Activated CD4-positive, CD25-positive, alpha-beta regulatory T cell treated with anti-CD3 and anti-CD28 coated beads, Interleukin-2, amount 50 U/mL, for 24 hours (primary cell): Measurements from ENCODE around the gene TTLL6.
"Not testable (repeated sequence)": the region's sequence is repeated elsewhere in the genome, so short reads cannot be mapped to it uniquely, and the experiment has no call there.

Experiments
- ATAC-seq, 2 donors: fragments of 150-1000 bp; cut with Tn5 transposase; one replicate each; pipeline ENCODE4 v1.10.0; 2021; ENCODE audit warnings: mild to moderate bottlenecking in 1 of 2, moderate library complexity in 1 of 2

Gene TTLL6

DNA sequence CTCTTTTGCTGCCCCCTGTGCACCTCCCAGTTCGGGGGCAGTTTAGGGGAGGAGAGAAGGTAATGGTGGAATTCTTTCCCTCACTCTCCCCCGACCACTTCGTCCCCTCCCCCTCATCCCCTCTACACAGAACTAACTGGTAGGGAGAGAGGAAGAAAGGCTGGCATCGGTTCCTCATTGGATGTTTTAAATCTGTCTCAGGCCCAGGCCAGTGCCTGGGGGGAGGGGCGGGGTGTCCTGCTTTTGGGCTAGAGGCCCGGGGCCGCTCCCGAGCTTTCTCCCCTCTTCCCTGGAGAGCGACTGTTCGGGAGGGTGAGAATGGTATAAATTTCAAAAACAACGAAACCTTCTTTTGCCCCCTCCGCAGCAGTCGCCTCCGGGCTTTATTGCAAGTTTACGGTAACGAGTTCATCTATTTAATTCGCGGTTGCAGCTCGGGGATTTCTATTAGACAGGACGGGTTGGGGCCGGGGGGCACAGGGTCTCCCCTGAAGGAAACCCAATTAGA is 94.1 kb downstream of the TTLL6 start, which contains the start of gene PRAC2:
PRAC2 (plus strand) TSS at position 271 of the 508 bp plus-strand sequence. CDS start 1,226 bp downstream, outside the sequence.
- ATAC-seq: no peak

DNA sequence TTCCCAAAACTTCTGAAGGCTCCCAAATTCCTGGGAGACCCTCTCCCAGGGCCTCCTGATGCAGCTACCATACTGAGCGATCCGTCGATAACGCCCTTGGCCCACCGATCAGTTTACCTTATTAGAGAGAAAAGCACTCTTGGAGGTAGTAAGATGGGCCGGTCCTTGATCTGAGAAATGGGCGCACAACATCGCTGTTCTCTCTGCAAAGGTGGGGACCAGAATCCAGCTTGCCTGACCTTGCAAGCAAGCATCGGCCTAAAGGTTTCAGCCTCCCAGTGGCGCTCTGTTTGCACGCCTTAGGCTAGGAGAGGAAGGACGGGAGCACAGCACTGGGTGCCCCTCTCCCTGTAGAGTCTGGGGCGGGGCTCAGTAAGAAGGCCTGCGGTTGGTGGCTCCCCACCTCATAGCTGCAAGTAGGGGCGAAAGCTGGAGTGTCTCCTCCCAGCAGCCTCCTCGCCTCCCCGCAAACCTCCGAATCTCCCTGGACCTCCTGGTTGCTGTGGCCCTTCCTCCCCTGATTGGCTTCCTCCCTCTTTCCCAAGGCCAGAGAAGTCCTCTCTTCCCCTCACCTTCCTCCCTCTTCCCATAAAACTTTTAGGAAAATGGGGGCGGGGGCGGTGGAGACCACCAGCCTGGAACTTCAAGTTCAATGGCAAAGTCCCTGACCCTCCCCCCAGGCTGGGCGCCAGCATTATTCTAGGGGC is 94.7 kb downstream of the TTLL6 start, which contains the start of gene PRAC1:
PRAC1 (minus strand) TSS at position 318 of the 707 bp plus-strand sequence; CDS start at position 192, 126 bp downstream.
- no peak for ATAC-seq

DNA sequence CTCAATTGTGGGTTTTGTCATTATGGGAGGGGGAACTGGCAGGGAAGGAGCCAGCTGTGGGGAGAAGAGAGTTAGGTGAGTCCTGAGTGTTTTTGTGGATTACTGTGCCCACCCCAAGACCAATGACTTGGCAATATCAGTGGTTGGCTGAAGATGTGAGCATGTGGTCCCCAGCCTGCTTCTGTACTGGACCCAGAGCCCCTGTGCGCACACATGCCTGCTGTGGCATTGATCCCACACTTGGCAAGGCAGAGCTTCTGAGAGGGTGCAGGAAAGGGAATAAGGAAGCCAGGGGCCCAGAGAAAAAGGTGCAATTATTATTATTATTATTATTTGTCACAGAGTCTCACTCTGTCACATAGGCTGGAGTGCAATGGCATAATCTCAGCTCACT is 96.0 kb downstream of the TTLL6 start:
- ATAC-seq: no peak

DNA sequence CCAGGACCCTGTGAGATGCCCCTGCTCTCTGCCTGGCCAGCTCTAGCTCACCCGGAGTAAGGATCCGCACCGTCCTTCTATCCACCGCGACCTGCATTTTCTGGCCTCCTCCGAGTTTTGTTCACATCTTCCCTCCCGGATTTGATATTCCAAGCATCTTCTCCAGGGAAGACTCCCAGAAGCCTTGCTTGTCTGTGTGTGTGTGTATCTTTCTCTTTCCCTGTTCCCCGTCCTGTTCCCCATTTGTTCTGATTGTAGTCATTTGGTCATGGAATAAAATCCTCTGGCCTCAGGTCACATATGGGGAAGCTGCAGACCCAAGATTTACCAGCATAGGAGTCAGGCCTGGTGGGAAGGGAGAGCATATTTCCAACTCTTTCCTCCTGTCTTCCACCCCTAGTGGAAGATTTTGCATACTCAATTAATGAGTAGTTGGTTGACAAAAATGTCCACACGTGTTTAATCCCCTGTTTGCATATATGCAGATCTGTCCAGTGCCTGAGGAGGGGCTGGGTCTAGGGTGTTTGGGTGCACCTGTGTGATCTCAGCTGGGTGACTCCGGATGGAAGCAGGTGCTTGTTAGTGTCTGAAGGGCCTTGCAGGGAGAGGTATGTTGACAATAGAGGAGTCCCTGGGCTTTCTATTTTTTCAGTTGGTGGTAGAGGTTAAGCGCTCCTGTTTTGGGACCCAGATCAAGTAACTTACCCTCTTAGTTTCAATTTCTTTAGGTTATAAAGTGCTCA is 96.6 kb downstream of the TTLL6 start:
- ATAC-seq: no peak

DNA sequence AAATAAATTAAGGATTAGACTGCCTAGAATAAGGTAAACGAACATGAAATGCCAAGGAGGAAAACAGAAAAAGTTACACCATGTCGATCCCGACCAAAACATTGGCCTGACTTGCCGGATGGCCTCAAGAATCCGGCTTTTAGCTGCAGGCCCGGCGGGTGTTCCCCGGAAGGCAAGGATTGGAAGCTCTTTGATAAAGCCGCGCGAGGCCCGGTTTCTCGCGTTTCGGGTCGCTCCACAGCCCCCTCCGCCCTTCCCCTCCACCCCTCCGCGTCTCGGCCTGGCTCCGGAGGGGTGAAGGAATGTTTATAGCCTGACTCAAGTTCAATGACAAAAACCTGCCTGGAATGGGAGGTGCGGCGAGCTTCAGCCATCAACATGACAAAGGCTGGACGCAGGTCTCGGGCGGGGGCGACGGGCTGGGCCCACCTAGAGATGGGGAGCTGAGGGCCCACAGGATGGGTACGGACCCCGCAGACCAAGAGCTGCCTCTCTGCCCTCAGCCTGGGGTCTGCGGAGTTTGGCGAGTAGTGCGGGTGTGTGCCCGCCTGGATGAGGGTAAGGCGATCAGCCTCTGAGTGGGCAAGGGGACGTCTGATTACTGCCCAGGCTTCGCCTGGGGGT is 97.3 kb downstream of the TTLL6 start:
- ATAC-seq: no peak

- ATAC-seq: no peak
Measured at GRCh38 chr17:48718761-48719641, 98.0 kb downstream of the TTLL6 start.

- no peak for ATAC-seq
Measured at GRCh38 chr17:48718227-48718760, 98.7 kb downstream of the TTLL6 start.

- no peak for ATAC-seq
Measured at GRCh38 chr17:48717367-48718226, 99.4 kb downstream of the TTLL6 start.

- not testable (repeated sequence) for ATAC-seq
Measured at GRCh38 chr17:48716549-48716948, 100.5 kb downstream of the TTLL6 start.

GRCh38 chr17:48715496-48716399 is 101.3 kb downstream of the TTLL6 start:
- no peak for ATAC-seq
